ENCODE data around the gene ZNF423.

The ZNF423 gene

GRCh38 chr16:49542946-49543630 lies 312.8 kb downstream of the ZNF423 start:
- no peak for FAIRE-seq

GRCh38 chr16:49542391-49542891 lies 313.5 kb downstream of the ZNF423 start:
- no peak for FAIRE-seq

GRCh38 chr16:49540836-49541235 lies 315.1 kb downstream of the ZNF423 start:
- FAIRE-seq: no peak

- FAIRE-seq: no peak
Measured at GRCh38 chr16:49539758-49540157, 316.2 kb downstream of the ZNF423 start.

- no peak for FAIRE-seq
Measured at GRCh38 chr16:49537924-49538459, 317.9 kb downstream of the ZNF423 start.

GRCh38 chr16:49534901-49535610 lies 320.9 kb downstream of the ZNF423 start:
- FAIRE-seq: no peak

- FAIRE-seq: no peak
Measured at GRCh38 chr16:49533422-49533821, 322.5 kb downstream of the ZNF423 start.

- FAIRE-seq: no peak
Measured at GRCh38 chr16:49532873-49533272, 323.0 kb downstream of the ZNF423 start.

GRCh38 chr16:49531931-49532840 lies 323.7 kb downstream of the ZNF423 start:
- no peak for FAIRE-seq

GRCh38 chr16:49531425-49531824 lies 324.5 kb downstream of the ZNF423 start:
- no peak for FAIRE-seq

GRCh38 chr16:49530427-49530970 lies 325.4 kb downstream of the ZNF423 start:
- FAIRE-seq: no peak

GRCh38 chr16:49529411-49530045 lies 326.4 kb downstream of the ZNF423 start:
- no peak for FAIRE-seq

- no peak for FAIRE-seq
Measured at GRCh38 chr16:49528866-49529288, 327.0 kb downstream of the ZNF423 start.

- FAIRE-seq: no peak
Measured at GRCh38 chr16:49528060-49528865, 327.6 kb downstream of the ZNF423 start.

GRCh38 chr16:49527611-49528010 lies 328.3 kb downstream of the ZNF423 start:
- FAIRE-seq: no peak

GRCh38 chr16:49526860-49527365 lies 329.0 kb downstream of the ZNF423 start:
- FAIRE-seq: no peak

GRCh38 chr16:49524947-49525315 lies 331.0 kb downstream of the ZNF423 start:
- FAIRE-seq: no peak

- FAIRE-seq: no peak
Measured at GRCh38 chr16:49524216-49524946, 331.5 kb downstream of the ZNF423 start.

- no peak for FAIRE-seq
Measured at GRCh38 chr16:49523435-49524159, 332.3 kb downstream of the ZNF423 start.
